GM23338 (cell line): ENCODE data around the gene LMNTD2.

Experiments
- CREB1 ChIP-seq: fragments of 250-450 bp; sonication (Bioruptor Pico); IDR thresholded peaks from 2 replicates; pipeline ENCODE4 v1.5.0; 2020; ENCODE audit warnings: low read depth, mild to moderate bottlenecking, moderate library complexity
- EZH2 ChIP-seq: fragments of 200-600 bp; sonication (generic); IDR thresholded peaks from one replicate; pipeline ENCODE4 v1.8.0; 2017; ENCODE audit warnings: antibody characterized with exemption, mild to moderate bottlenecking, low read depth; ENCODE audit not compliant: unreplicated experiment
- EZH2phosphoT487 ChIP-seq: fragments of 200-600 bp; sonication (generic); IDR thresholded peaks from one replicate; pipeline ENCODE4 v1.8.1; 2018; ENCODE audit warnings: antibody characterized with exemption; ENCODE audit not compliant: unreplicated experiment
- JUNB ChIP-seq: IDR thresholded peaks from one replicate; pipeline ENCODE4 v1.6.1; 2016; ENCODE audit warnings: antibody characterized with exemption; ENCODE audit not compliant: unreplicated experiment
- POLR2AphosphoS5 ChIP-seq: IDR thresholded peaks from 2 replicates; pipeline ENCODE4 v1.6.1; 2016; ENCODE audit warnings: antibody characterized with exemption, low read depth
- TF ChIP-seq, protein P1 (sequence below), 2 experiments: fragments of 200-600 bp in 1 of 2; sonication (generic) in 1 of 2; conservative IDR thresholded peaks; 2 replicates each; pipeline versions ENCODE4 v1.5.1 to v1.6.1; 2016 to 2017; ENCODE audit warnings: antibody characterized with exemption in 2 of 2, low read depth in 2 of 2, mild to moderate bottlenecking in 2 of 2, moderate library complexity in 1 of 2
- TF ChIP-seq, protein P2 (sequence below): IDR thresholded peaks from 2 replicates; pipeline ENCODE4 v1.6.1; 2016; ENCODE audit warnings: antibody characterized with exemption

DNA sequence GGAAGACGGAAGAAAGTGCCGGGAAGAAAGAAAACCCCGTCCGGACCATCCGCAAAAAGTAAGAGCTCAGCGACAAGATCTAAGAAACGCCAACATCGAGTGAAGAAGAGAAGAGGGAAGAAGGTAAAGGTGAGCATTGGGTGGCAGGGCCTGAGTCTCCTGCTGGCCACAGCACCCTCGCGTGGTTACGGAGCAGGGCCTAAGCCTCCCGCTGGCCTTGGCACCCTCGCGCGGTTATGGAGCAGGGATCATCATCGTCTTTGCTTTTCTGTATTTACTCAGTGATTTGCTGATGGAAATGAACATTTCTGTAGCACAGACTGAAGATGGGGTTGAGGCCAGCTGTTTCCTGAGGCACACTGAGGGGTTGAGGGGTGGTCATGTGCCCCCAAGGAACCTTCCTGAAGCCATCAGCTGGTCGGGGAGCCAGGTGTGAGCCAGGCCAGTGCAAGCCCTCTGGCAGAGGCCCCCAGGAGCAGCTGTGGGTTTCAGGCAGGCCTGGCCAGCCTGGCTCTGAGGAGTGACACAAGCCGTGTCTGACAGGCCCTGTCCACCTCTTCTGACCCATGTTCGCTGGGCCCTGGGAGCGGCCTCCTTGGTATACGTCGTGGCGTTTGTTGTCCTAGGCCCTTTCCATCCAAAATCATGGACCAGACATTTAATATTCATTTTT is 41.2 kb upstream of the LMNTD2 start:
- TF ChIP-seq EZH2 (no peak), POLR2AphosphoS5 (no peak), EZH2phosphoT487 (no peak), CREB1 (no peak), JUNB (no peak)
- TF ChIP-seq, protein P1, sequence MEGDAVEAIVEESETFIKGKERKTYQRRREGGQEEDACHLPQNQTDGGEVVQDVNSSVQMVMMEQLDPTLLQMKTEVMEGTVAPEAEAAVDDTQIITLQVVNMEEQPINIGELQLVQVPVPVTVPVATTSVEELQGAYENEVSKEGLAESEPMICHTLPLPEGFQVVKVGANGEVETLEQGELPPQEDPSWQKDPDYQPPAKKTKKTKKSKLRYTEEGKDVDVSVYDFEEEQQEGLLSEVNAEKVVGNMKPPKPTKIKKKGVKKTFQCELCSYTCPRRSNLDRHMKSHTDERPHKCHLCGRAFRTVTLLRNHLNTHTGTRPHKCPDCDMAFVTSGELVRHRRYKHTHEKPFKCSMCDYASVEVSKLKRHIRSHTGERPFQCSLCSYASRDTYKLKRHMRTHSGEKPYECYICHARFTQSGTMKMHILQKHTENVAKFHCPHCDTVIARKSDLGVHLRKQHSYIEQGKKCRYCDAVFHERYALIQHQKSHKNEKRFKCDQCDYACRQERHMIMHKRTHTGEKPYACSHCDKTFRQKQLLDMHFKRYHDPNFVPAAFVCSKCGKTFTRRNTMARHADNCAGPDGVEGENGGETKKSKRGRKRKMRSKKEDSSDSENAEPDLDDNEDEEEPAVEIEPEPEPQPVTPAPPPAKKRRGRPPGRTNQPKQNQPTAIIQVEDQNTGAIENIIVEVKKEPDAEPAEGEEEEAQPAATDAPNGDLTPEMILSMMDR (conservative IDR thresholded peaks at IDR 0.05; ENCODE audit: low read depth in 2 of 2) = no peak
- TF ChIP-seq, protein P2, sequence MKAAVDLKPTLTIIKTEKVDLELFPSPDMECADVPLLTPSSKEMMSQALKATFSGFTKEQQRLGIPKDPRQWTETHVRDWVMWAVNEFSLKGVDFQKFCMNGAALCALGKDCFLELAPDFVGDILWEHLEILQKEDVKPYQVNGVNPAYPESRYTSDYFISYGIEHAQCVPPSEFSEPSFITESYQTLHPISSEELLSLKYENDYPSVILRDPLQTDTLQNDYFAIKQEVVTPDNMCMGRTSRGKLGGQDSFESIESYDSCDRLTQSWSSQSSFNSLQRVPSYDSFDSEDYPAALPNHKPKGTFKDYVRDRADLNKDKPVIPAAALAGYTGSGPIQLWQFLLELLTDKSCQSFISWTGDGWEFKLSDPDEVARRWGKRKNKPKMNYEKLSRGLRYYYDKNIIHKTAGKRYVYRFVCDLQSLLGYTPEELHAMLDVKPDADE = no peak
